Peyer's patch (tissue), 4 donors: ENCODE results near the gene TAF3. TPM values are rescaled to one million over a fixed set of nuclear protein-coding genes. Genes with fewer than 3 reads are reported as not detected.
A peak's percentile ranks its signal among the peaks of the same experiment; 100 is the strongest.
"Not testable (repeated sequence)": the region's sequence is repeated elsewhere in the genome, so short reads cannot be mapped to it uniquely, and the experiment has no call there.

ENCODE experiments used
- DNase-seq, 3 donors: peaks; one replicate each; pipeline ENCODE4 v3.0.0-alpha.2; 2017 to 2019
- H3K27ac ChIP-seq, 4 donors: fragments of 200-600 bp; sonication (generic); one replicate each; pipeline ENCODE4 v1.5.1; 2016 to 2019
- H3K27me3 ChIP-seq, 2 donors: fragments of 200-600 bp; sonication (generic); one replicate each; pipeline ENCODE4 v1.5.1; 2019
- H3K36me3 ChIP-seq, 3 donors: fragments of 200-600 bp; sonication (generic); one replicate each; pipeline ENCODE4 v1.5.1; 2016 to 2019
- H3K4me1 ChIP-seq, 4 donors: fragments of 200-600 bp; sonication (generic); one replicate each; pipeline ENCODE4 v1.5.1; 2016 to 2019
- H3K4me3 ChIP-seq, 4 donors: fragments of 200-600 bp; sonication (generic); 1 replicate in 3 of 4; 2 replicates in 1 of 4; pipeline ENCODE4 v1.5.1; 2016 to 2019; ENCODE audit warnings: mild to moderate bottlenecking in 1 of 4
- H3K9me3 ChIP-seq, 4 donors: fragments of 200-600 bp; sonication (generic); one replicate each; pipeline ENCODE4 v1.5.1; 2016 to 2019; ENCODE audit warnings: mild to moderate bottlenecking in 1 of 4
- CTCF ChIP-seq, 6 experiments: fragments of 450-650 bp in 4 of 6; fragments of 200-600 bp in 2 of 6; sonication (generic) in 1 of 6; IDR thresholded peaks; one replicate each; pipeline ENCODE4 v1.5.1; 2017 to 2019; ENCODE audit warnings: antibody characterized with exemption in 6 of 6, mild to moderate bottlenecking in 3 of 6, moderate library complexity in 1 of 6
- POLR2A ChIP-seq, 2 donors: fragments of 450-650 bp; IDR thresholded peaks; one replicate each; pipeline ENCODE4 v1.5.1; 2017; ENCODE audit warnings: antibody characterized with exemption in 2 of 2, mild to moderate bottlenecking in 2 of 2, moderate library complexity in 2 of 2
- total RNA-seq, 4 donors: library from RNA; depleted of rRNA; stranded (reverse); fragments of >200 nt; gene quantifications; one replicate each; pipeline ENCODE4 v1.1.0, GENCODE V29; 2016

TAF3 gene
- total RNA-seq, 4 donors from 2014 or later = 5.1 to 22.3 (median 7.1) TPM

- Histone ChIP-seq H3K27ac (no peak overlapping the region), H3K4me1 (no peaks in the 10 kb centered on the region), H3K27me3 (no peaks in the 10 kb centered on the region), H3K4me3 (no peak overlapping the region), H3K36me3 (no peaks in the 10 kb centered on the region), H3K9me3 (no peaks in the 10 kb centered on the region)
- no peak for DNase-seq
- TF ChIP-seq CTCF (IDR thresholded peaks at IDR 0.05) (no peak), POLR2A (IDR thresholded peaks at IDR 0.05) (no peak)
Measured at GRCh38 chr10:8026349-8027259, 208.3 kb downstream of the TAF3 start.

GRCh38 chr10:8031211-8031610 is 212.9 kb downstream of the TAF3 start:
- DNase-seq, H3K27ac ChIP-seq, H3K9me3 ChIP-seq, H3K4me3 ChIP-seq, H3K36me3 ChIP-seq: not testable (repeated sequence)
- peaks cover 0 to 23% (median 12%) of the 10 kb centered on the region in 4 donors for H3K4me1 ChIP-seq
- peaks cover 0 to 24% of the 10 kb centered on the region in 2 donors for H3K27me3 ChIP-seq

- Histone ChIP-seq H3K4me1 (peaks cover 0 to 23% (median 12%) of the 10 kb centered on the region in 4 donors), H3K36me3 (no peaks in the 10 kb centered on the region), H3K27me3 (peaks cover 2 to 37% of the 10 kb centered on the region in 2 donors), H3K9me3 (no peaks in the 10 kb centered on the region), H3K27ac (no peak overlapping the region), H3K4me3 (no peak overlapping the region)
- TF ChIP-seq POLR2A (IDR thresholded peaks at IDR 0.05) (no peak), CTCF (IDR thresholded peaks at IDR 0.05) (no peak)
- DNase-seq = no peak
Measured at GRCh38 chr10:8032558-8032957, 214.3 kb downstream of the TAF3 start.

GRCh38 chr10:8033812-8034465 is 215.6 kb downstream of the TAF3 start:
- H3K4me3 ChIP-seq = peak overlapping the region in 1 of 4 donors; percentile 34
- no peak for TF ChIP-seq POLR2A (IDR thresholded peaks at IDR 0.05)
- TF ChIP-seq CTCF (IDR thresholded peaks at IDR 0.05) = no peak
- no peaks in the 10 kb centered on the region for H3K9me3 ChIP-seq
- no peak overlapping the region for H3K27ac ChIP-seq
- peaks cover 2 to 47% of the 10 kb centered on the region in 2 donors for H3K27me3 ChIP-seq
- peak in 1 of 3 donors; percentile 48 for DNase-seq
- no peaks in the 10 kb centered on the region for H3K36me3 ChIP-seq
- peaks cover 0 to 23% (median 12%) of the 10 kb centered on the region in 4 donors for H3K4me1 ChIP-seq

- H3K27ac ChIP-seq = no peak overlapping the region
- TF ChIP-seq CTCF (IDR thresholded peaks at IDR 0.05) = no peak
- TF ChIP-seq POLR2A (IDR thresholded peaks at IDR 0.05) = no peak
- H3K4me1 ChIP-seq = peaks cover 0 to 23% (median 12%) of the 10 kb centered on the region in 4 donors
- H3K9me3 ChIP-seq = no peaks in the 10 kb centered on the region
- H3K36me3 ChIP-seq = no peaks in the 10 kb centered on the region
- no peak for DNase-seq
- H3K27me3 ChIP-seq = peaks cover 2 to 51% of the 10 kb centered on the region in 2 donors
- H3K4me3 ChIP-seq = peak overlapping the region in 2 of 4 donors; percentile 20 to 34
Measured at GRCh38 chr10:8034466-8035005, 216.2 kb downstream of the TAF3 start.
